ENCODE results near the gene MPND. TPM values are rescaled to one million over a fixed set of nuclear protein-coding genes. Genes with fewer than 3 reads are reported as not detected.
A peak's percentile ranks its signal among the peaks of the same experiment; 100 is the strongest.

Gene MPND
- total RNA-seq, 1 donor from 2014 or later: 42.4 TPM

DNA sequence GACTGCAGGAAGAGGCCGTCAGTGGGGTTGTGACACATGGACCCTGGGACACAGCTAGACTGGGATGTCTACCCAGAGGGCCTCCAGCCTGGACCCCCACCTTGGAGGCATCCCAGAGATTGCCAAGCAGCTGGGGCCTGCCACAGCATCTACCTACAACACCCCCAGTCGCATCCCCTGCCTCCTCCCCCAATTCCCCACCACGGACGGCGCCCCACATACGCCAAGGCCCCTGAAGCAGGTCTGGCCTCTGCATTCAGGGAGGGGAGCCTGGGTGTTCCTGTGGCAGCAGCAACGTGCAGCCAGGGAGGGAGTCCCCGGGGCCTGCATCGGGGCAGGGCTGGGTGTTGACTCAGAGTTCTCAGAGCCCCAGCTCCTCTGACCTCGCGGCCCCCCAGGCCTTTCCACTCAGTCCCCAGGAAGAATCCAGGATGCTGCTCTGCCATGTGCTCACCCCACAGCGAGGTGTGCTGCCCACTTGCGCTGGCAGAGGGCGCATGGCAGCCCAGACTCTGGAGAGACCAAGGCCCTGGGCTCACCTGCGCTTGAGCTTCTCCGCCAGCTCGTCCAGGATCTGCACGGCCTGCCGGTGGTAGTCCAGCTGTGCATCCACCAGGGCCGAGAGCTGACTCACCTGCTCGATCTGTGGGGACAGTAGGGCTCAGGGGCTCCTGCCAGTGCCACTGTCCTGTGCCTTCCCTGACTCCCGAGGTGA is 19.6 kb downstream of the MPND start:
- no peak overlapping the region for H3K27ac Mint-ChIP-seq
- no peak overlapping the region for H3K4me3 Mint-ChIP-seq
- TF ChIP-seq, protein P1, sequence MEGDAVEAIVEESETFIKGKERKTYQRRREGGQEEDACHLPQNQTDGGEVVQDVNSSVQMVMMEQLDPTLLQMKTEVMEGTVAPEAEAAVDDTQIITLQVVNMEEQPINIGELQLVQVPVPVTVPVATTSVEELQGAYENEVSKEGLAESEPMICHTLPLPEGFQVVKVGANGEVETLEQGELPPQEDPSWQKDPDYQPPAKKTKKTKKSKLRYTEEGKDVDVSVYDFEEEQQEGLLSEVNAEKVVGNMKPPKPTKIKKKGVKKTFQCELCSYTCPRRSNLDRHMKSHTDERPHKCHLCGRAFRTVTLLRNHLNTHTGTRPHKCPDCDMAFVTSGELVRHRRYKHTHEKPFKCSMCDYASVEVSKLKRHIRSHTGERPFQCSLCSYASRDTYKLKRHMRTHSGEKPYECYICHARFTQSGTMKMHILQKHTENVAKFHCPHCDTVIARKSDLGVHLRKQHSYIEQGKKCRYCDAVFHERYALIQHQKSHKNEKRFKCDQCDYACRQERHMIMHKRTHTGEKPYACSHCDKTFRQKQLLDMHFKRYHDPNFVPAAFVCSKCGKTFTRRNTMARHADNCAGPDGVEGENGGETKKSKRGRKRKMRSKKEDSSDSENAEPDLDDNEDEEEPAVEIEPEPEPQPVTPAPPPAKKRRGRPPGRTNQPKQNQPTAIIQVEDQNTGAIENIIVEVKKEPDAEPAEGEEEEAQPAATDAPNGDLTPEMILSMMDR (IDR thresholded peaks at IDR 0.05; ENCODE audit: unreplicated experiment): no peak
- H3K4me1 Mint-ChIP-seq: peaks cover 4% of the 10 kb centered on the region
- H3K27me3 Mint-ChIP-seq (ENCODE audit: low read depth): no peaks in the 10 kb centered on the region
- no peak for DNase-seq (ENCODE audit: low spot score in 2 of 2, unreplicated experiment in 2 of 2)
- H3K36me3 Mint-ChIP-seq: peaks cover 7% of the 10 kb centered on the region
- H3K9me3 Mint-ChIP-seq: no peaks in the 10 kb centered on the region

DNA sequence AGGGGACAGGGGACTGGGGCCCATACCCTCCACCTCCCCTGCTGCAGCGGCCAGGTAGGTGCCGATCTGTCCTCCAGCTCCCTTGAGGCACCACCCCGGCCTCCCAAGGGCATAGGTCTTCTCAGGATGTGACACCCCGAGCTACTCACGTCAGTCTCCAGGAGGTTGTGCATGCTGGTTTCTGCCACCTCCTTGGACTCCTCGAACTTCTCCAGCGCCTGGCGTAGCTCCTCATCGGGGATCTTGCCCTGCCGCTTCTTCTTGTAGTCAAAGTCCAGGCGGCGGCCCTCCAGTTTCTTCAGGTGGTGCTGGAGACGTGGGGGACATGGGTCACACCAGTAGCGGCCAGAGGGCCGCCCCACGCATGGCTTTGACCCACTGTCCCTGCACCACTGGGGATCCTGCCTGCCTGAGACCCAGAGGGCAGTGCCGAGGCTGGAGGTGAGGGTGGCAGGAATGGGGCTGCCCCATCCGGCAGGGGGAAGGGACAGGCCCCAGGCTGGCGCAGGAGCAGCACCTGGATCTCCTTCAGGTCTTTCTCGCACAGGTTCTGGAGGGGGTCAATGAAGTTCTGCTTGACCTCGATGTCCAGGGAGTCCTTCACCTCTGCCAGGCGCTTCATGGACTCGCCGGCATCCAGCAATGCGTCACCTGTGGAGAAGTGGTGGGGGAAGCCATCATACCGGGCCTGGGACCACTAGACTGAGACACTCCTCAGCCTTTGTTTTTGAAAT is 20.4 kb downstream of the MPND start:
- H3K4me1 Mint-ChIP-seq: peaks cover 12% of the 10 kb centered on the region
- no peaks in the 10 kb centered on the region for H3K27me3 Mint-ChIP-seq (ENCODE audit: low read depth)
- no peaks in the 10 kb centered on the region for H3K9me3 Mint-ChIP-seq
- H3K4me3 Mint-ChIP-seq: no peak overlapping the region
- peak overlapping the region; percentile 66 for H3K27ac Mint-ChIP-seq
- no peak for DNase-seq (ENCODE audit: low spot score in 2 of 2, unreplicated experiment in 2 of 2)
- TF ChIP-seq, protein P1 (IDR thresholded peaks at IDR 0.05; ENCODE audit: unreplicated experiment): no peak
- H3K36me3 Mint-ChIP-seq: peaks cover 7% of the 10 kb centered on the region

DNA sequence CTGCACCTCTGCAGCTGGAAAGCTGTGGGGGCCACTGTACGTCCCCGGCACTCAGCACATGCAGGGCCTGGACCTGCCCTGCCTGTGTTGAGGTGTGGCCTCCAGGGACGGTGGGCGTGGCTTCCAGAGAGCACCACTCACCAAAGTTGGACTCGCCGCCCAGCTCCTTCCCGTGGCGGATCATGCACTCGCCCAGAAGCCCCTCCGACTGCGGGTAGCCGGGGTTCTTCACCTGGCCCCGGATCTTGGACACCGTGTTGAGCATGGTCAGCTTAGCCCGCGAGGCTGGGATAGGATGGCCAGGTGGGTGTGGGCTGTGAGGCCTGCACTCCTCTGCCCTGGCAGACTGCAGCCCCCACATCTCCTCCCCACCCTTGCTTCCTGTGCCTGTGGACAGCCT is 22.0 kb downstream of the MPND start:
- H3K4me3 Mint-ChIP-seq: no peak overlapping the region
- no peaks in the 10 kb centered on the region for H3K27me3 Mint-ChIP-seq (ENCODE audit: low read depth)
- peaks cover 6% of the 10 kb centered on the region for H3K36me3 Mint-ChIP-seq

DNA sequence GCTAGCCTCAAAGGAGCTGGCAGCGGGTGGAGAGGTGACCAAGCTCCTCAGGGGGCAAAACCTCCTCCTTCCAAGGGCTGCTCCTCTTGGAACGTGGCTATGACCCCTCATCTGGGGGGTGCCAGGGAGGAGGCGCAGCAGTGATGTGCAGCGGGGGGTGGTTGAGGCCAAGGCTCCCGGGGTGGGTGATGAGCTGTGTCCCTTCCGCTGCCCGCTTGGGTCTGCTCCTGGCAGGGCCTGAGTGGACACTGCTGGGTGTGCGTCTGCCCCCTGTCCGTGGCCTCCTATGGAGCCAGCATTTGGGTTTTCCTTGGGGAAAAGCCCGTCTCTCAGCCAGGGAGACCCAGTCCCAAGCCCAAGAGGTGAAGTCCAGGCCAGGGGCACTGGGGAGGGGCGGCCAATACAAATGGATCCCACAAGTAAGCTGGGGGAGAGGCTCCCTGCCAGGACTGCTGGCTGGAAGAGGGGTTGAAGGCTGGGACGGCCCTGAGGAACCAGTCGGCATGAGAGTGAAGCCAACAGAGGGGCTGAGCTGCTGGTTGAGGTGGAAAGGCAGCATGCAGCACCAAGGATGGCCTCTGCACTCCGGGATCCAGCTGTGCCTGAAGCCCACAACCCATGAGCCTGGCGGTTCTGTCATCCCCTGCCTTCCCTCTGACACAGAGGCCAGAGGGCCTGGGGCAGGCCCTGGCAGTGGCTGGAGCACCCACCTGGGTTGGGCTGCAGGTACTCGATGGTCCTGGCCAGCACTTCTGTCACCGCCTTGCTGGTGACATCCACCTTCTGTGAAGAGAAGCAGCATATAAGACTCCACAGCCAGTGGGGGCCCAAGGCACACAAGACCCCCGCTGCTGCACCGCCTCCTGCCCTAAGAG is 22.7 kb downstream of the MPND start:
- Mint-ChIP-seq H3K4me1 (peaks cover 26% of the 10 kb centered on the region), H3K9me3 (no peaks in the 10 kb centered on the region), H3K4me3 (no peak overlapping the region), H3K36me3 (peaks cover 6% of the 10 kb centered on the region), H3K27ac (peak overlapping the region; percentile 25), H3K27me3 (ENCODE audit: low read depth) (no peaks in the 10 kb centered on the region)
- DNase-seq (ENCODE audit: low spot score in 2 of 2, unreplicated experiment in 2 of 2): no peak
- TF ChIP-seq, protein P1 (IDR thresholded peaks at IDR 0.05; ENCODE audit: unreplicated experiment): no peak

More for the DNA sequence above, 22.0 kb downstream of the MPND start:
- no peak for DNase-seq (ENCODE audit: low spot score in 2 of 2, unreplicated experiment in 2 of 2)
- TF ChIP-seq, protein P1 (IDR thresholded peaks at IDR 0.05; ENCODE audit: unreplicated experiment): no peak
- Mint-ChIP-seq H3K27ac (no peak overlapping the region), H3K9me3 (no peaks in the 10 kb centered on the region), H3K4me1 (peaks cover 20% of the 10 kb centered on the region)

DNA sequence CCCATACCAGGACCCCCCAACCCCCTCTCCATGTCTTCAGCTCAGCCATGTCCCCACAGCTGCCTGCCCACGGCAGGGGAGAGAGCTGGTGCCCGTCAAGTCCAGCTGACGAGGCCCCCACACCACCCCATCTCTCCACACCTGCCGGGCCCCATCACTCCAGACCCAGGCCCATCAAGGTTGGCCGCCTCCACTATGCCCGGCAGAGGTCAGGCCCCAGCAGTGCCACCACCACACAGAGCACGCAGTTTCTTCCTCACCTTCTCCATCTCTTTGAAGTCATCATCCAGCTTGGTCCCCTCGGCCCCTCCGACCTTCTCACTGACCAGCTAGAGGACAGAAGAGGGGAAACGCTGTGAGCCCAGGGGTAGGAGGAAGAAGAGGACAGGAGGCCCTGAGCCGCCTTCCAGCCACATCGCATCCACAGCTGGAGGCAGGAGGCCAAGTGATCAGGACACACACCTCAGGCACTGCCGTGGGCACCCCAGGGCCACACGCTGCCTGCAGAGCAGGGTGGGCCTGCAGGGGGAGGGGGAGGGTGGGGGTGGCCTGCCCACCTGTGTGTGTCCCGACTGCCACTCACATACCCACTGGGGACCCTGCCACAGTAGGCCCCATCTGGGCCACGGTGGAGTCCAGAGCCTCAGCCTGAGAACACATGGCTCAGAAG is 23.4 kb downstream of the MPND start:
- Mint-ChIP-seq H3K4me3 (no peak overlapping the region), H3K4me1 (peaks cover 26% of the 10 kb centered on the region), H3K27me3 (ENCODE audit: low read depth) (no peaks in the 10 kb centered on the region), H3K36me3 (peaks cover 6% of the 10 kb centered on the region), H3K9me3 (no peaks in the 10 kb centered on the region), H3K27ac (peak overlapping the region; percentile 25)
- TF ChIP-seq, protein P1 (IDR thresholded peaks at IDR 0.05; ENCODE audit: unreplicated experiment): no peak
- DNase-seq (ENCODE audit: low spot score in 2 of 2, unreplicated experiment in 2 of 2): no peak

All from mesothelial cell of epicardium (in vitro differentiated cells).